NCI-H460 (cell line): ENCODE results near the gene PCDHB3. TPM values are rescaled to one million over a fixed set of nuclear protein-coding genes. Genes with fewer than 3 reads are reported as not detected.
"Not testable (repeated sequence)": the region's sequence is repeated elsewhere in the genome, so short reads cannot be mapped to it uniquely, and the experiment has no call there.

ENCODE experiments used
- DNase-seq: peaks from one replicate; pipeline ENCODE4 v3.0.0-alpha.2; 2016; ENCODE audit warnings: low read depth; ENCODE audit errors: extremely low read depth
- polyA plus RNA-seq: library from polyadenylated mRNA; depleted of rRNA; stranded (reverse); fragments of >200 nt; gene quantifications from 2 replicates; pipeline ENCODE4 v1.2.3, GENCODE V29; 2014; cell fraction: nucleus; rRNA removed
- total RNA-seq: library from RNA; depleted of rRNA; stranded (reverse); fragments of >200 nt; shearing (Covaris generic); gene quantifications from 2 replicates; pipeline ENCODE4 v1.2.3, GENCODE V29; 2014; rRNA removed

Gene PCDHB3
- total RNA-seq, result 0.12 and 0.14 TPM in 2 replicates
- polyA plus RNA-seq, result 0.07 TPM in 2 replicates

GRCh38 chr5:141100243-141100805 lies at the start of gene PCDHB3:
TSS of gene PCDHB3 (plus strand) at chr5:141100473. CDS start at chr5:141100650, 177 bp downstream.
- DNase-seq, result peak; percentile 39

GRCh38 chr5:141050622-141051520 lies 49.4 kb upstream of the PCDHB3 start, which contains the start of gene PCDHB1:
TSS of gene PCDHB1 (plus strand) at chr5:141051374. CDS start at chr5:141051471, 97 bp downstream.
- DNase-seq, result no peak

GRCh38 chr5:141051521-141051866 lies 48.8 kb upstream of the PCDHB3 start:
- no peak for DNase-seq

- no peak for DNase-seq
These were observed 22.4 kb upstream of the PCDHB3 start for GRCh38 chr5:141077826-141078225.

GRCh38 chr5:141082228-141082627 lies 18.0 kb upstream of the PCDHB3 start:
- DNase-seq, result no peak

GRCh38 chr5:141084487-141084989 lies 15.7 kb upstream of the PCDHB3 start:
- peak; percentile 66 for DNase-seq

- DNase-seq, result peak; percentile 11
These were observed 5.6 kb upstream of the PCDHB3 start, which contains the start of gene PCDHB2 for GRCh38 chr5:141094481-141095262. TSS of gene PCDHB2 (plus strand) at chr5:141094615. CDS start at chr5:141094791, 176 bp downstream.

- no peak for DNase-seq
These were observed 5.0 kb upstream of the PCDHB3 start for GRCh38 chr5:141095263-141095641.

- not testable (repeated sequence) for DNase-seq
These were observed 4.1 kb upstream of the PCDHB3 start for GRCh38 chr5:141096181-141096580.

GRCh38 chr5:141096586-141096985 lies 3.7 kb upstream of the PCDHB3 start:
- not testable (repeated sequence) for DNase-seq

- no peak for DNase-seq
These were observed 786 bp downstream of the PCDHB3 start for GRCh38 chr5:141101059-141101458.

- DNase-seq, result not testable (repeated sequence)
These were observed 1.8 kb downstream of the PCDHB3 start for GRCh38 chr5:141102070-141102469.

GRCh38 chr5:141102471-141102870 lies 2.2 kb downstream of the PCDHB3 start:
- not testable (repeated sequence) for DNase-seq

- no peak for DNase-seq
These were observed 5.1 kb downstream of the PCDHB3 start for GRCh38 chr5:141105350-141105749.

GRCh38 chr5:141119250-141119649 lies 19.0 kb downstream of the PCDHB3 start:
- DNase-seq, result no peak

- DNase-seq, result no peak
These were observed 21.3 kb downstream of the PCDHB3 start, which contains the start of gene PCDHB4 for GRCh38 chr5:141121563-141121962. TSS of gene PCDHB4 (plus strand) at chr5:141121818. CDS start at chr5:141121999, 181 bp downstream.

- no peak for DNase-seq
These were observed 21.7 kb downstream of the PCDHB3 start for GRCh38 chr5:141121985-141122384.

- DNase-seq, result not testable (repeated sequence)
These were observed 23.3 kb downstream of the PCDHB3 start for GRCh38 chr5:141123396-141124135.

GRCh38 chr5:141127305-141127704 lies 27.0 kb downstream of the PCDHB3 start:
- no peak for DNase-seq
